H9 (cell line): ENCODE results near the gene FGFR1OP2. TPM values are rescaled to one million over a fixed set of nuclear protein-coding genes. Genes with fewer than 3 reads are reported as not detected.

ENCODE experiments used
- DNase-seq: peaks from one replicate; pipeline ENCODE4 v3.0.0-alpha.2; 2017
- H2AFZ ChIP-seq: one replicate; pipeline ENCODE4 v1.6.1; 2013; ENCODE audit warnings: mild to moderate bottlenecking, low read length, control low read depth, moderate library complexity
- H2AK5ac ChIP-seq: 2 replicates; pipeline ENCODE4 v1.6.1; 2013; ENCODE audit warnings: low read length, control low read depth, mixed read lengths; ENCODE audit not compliant: insufficient read length
- H2BK120ac ChIP-seq: one replicate; pipeline ENCODE4 v1.6.1; 2013; ENCODE audit warnings: low read depth, mild to moderate bottlenecking, low read length, control low read depth, inconsistent platforms; ENCODE audit not compliant: poor library complexity, severe bottlenecking
- H2BK12ac ChIP-seq: 2 replicates; pipeline ENCODE4 v1.6.1; 2013; ENCODE audit warnings: low read length, control low read depth, mixed read lengths, low read depth; ENCODE audit not compliant: insufficient read length
- H2BK15ac ChIP-seq: 2 replicates; pipeline ENCODE4 v1.6.1; 2013; ENCODE audit warnings: low read depth, low read length, control low read depth
- H2BK20ac ChIP-seq: one replicate; pipeline ENCODE4 v1.6.1; 2013; ENCODE audit warnings: low read depth, mild to moderate bottlenecking, low read length, control low read depth, inconsistent platforms; ENCODE audit not compliant: poor library complexity, severe bottlenecking
- H2BK5ac ChIP-seq: 2 replicates; pipeline ENCODE4 v1.6.1; 2013; ENCODE audit warnings: low read length, control low read depth, mixed read lengths; ENCODE audit not compliant: insufficient read length
- H3K14ac ChIP-seq: 2 replicates; pipeline ENCODE4 v1.6.1; 2013; ENCODE audit warnings: low read length, control low read depth; ENCODE audit not compliant: insufficient read depth
- H3K18ac ChIP-seq: 2 replicates; pipeline ENCODE4 v1.6.1; 2013; ENCODE audit warnings: low read depth, mild to moderate bottlenecking, mixed read lengths, low read length, control low read depth; ENCODE audit not compliant: insufficient read length
- H3K23ac ChIP-seq: 2 replicates; pipeline ENCODE4 v1.6.1; 2013; ENCODE audit warnings: low read length, control low read depth, mixed read lengths, low read depth; ENCODE audit not compliant: insufficient read length
- H3K23me2 ChIP-seq: 2 replicates; pipeline ENCODE4 v1.6.1; 2013; ENCODE audit warnings: low read depth, mild to moderate bottlenecking, mixed read lengths, low read length, control low read depth; ENCODE audit not compliant: insufficient read length, poor library complexity, severe bottlenecking
- H3K27ac ChIP-seq: 2 replicates; pipeline ENCODE4 v1.5.1; 2013; ENCODE audit warnings: low read length, control low read depth, mixed read lengths, low read depth; ENCODE audit not compliant: insufficient read length
- H3K27me3 ChIP-seq: 2 replicates; pipeline ENCODE4 v1.6.1; 2013; ENCODE audit warnings: low read length, control low read depth, inconsistent platforms; ENCODE audit not compliant: insufficient read depth
- H3K4ac ChIP-seq: 2 replicates; pipeline ENCODE4 v1.6.1; 2013; ENCODE audit warnings: low read depth, mild to moderate bottlenecking, control low read depth, inconsistent platforms, low read length, moderate library complexity
- H3K4me1 ChIP-seq: 2 replicates; pipeline ENCODE4 v1.6.1; 2013; ENCODE audit warnings: low read length, control low read depth, inconsistent platforms; ENCODE audit not compliant: insufficient read depth
- H3K4me2 ChIP-seq: 2 replicates; pipeline ENCODE4 v1.6.1; 2013; ENCODE audit warnings: low read length, control low read depth, mixed read lengths; ENCODE audit not compliant: insufficient read length, insufficient read depth
- H3K56ac ChIP-seq: 2 replicates; pipeline ENCODE4 v1.6.1; 2013; ENCODE audit warnings: low read depth, mild to moderate bottlenecking, mixed read lengths, low read length, control low read depth; ENCODE audit not compliant: insufficient read length
- H3K79me1 ChIP-seq: 2 replicates; pipeline ENCODE4 v1.6.1; 2013; ENCODE audit warnings: low read depth, mild to moderate bottlenecking, moderate library complexity, low read length, control low read depth, inconsistent platforms; ENCODE audit not compliant: insufficient read depth, poor library complexity, severe bottlenecking
- H3K79me2 ChIP-seq: 2 replicates; pipeline ENCODE4 v1.6.1; 2013; ENCODE audit warnings: low read length, control low read depth, inconsistent platforms; ENCODE audit not compliant: insufficient read depth
- H3K9ac ChIP-seq: 2 replicates; pipeline ENCODE4 v1.6.1; 2013; ENCODE audit warnings: low read length, control low read depth, mixed read lengths; ENCODE audit not compliant: insufficient read length; ENCODE audit errors: extremely low read depth
- H3K9me3 ChIP-seq: one replicate; pipeline ENCODE4 v1.6.1; 2013; ENCODE audit warnings: low read depth, low read length, inconsistent platforms; ENCODE audit not compliant: control insufficient read depth
- H3T11ph ChIP-seq: one replicate; pipeline ENCODE4 v1.6.1; 2013; ENCODE audit warnings: mild to moderate bottlenecking, low read length, control low read depth, inconsistent platforms
- H4K20me1 ChIP-seq: one replicate; pipeline ENCODE4 v1.6.1; 2013; ENCODE audit not compliant: control insufficient read depth, insufficient read length, insufficient read depth
- H4K5ac ChIP-seq: 2 replicates; pipeline ENCODE4 v1.6.1; 2013; ENCODE audit warnings: low read depth, mild to moderate bottlenecking, mixed read lengths, low read length, control low read depth; ENCODE audit not compliant: insufficient read length
- H4K8ac ChIP-seq: replicated peaks from 2 replicates; pipeline ENCODE4 v1.6.1; 2013; ENCODE audit warnings: low read length, control low read depth, mixed read lengths, low read depth; ENCODE audit not compliant: insufficient read length
- H4K91ac ChIP-seq: 2 replicates; pipeline ENCODE4 v1.6.1; 2013; ENCODE audit warnings: low read depth, mild to moderate bottlenecking, moderate library complexity, mixed read lengths, low read length, control low read depth; ENCODE audit not compliant: insufficient read length
- H3K27ac Mint-ChIP-seq, 3 experiments: 2 replicates in 2 of 3; 3 replicates in 1 of 3; pipeline ENCODE4 v1.8.0; 2020 to 2021; ENCODE audit warnings: mixed read lengths in 3 of 3, mild to moderate bottlenecking in 1 of 3, moderate library complexity in 1 of 3
- H3K27me3 Mint-ChIP-seq: 2 replicates; pipeline ENCODE4 v1.8.0; 2021; ENCODE audit warnings: low read depth, mild to moderate bottlenecking, moderate library complexity, mixed read lengths
- H3K36me3 Mint-ChIP-seq, 3 experiments: 2 replicates in 2 of 3; 3 replicates in 1 of 3; pipeline ENCODE4 v1.8.0; 2020 to 2021; ENCODE audit warnings: low read depth in 3 of 3, mixed read lengths in 3 of 3; ENCODE audit not compliant: insufficient read depth in 1 of 3
- H3K4me1 Mint-ChIP-seq, 2 experiments: 2 replicates each; pipeline ENCODE4 v1.8.0; 2020; ENCODE audit warnings: mixed read lengths in 2 of 2
- H3K4me3 Mint-ChIP-seq, 2 experiments: 2 replicates in 1 of 2; 3 replicates in 1 of 2; pipeline ENCODE4 v1.8.0; 2020 to 2021; ENCODE audit warnings: mild to moderate bottlenecking in 2 of 2, mixed read lengths in 2 of 2, moderate library complexity in 1 of 2
- H3K9me3 Mint-ChIP-seq, 2 experiments: 2 replicates in 1 of 2; 3 replicates in 1 of 2; pipeline ENCODE4 v1.8.0; 2020; ENCODE audit warnings: mild to moderate bottlenecking in 2 of 2, mixed read lengths in 2 of 2, moderate library complexity in 1 of 2
- WGBS: extraction: QIAGEN DNeasy Blood & Tissue Kit; methylation state at CpG from one replicate; pipeline ENCODE4 v1.1.7; 2013; ENCODE audit warnings: missing lambda C conversion rate, low lambda C conversion rate, mixed read lengths; ENCODE audit not compliant: insufficient read length; ENCODE audit errors: extremely low coverage; 5-methylcytosine and 5-hydroxymethylcytosine counted together
- total RNA-seq: library from RNA; stranded (reverse); gene quantifications from 2 replicates; pipeline ENCODE4 v1.2.1, GENCODE V29; 2021
- TF ChIP-seq, protein P1 (sequence below): fragments of 200-600 bp; sonication (generic); conservative IDR thresholded peaks from 3 replicates; pipeline ENCODE4 v1.8.0; 2021; ENCODE audit warnings: antibody characterized with exemption, mild to moderate bottlenecking

The FGFR1OP2 gene
- total RNA-seq, 1 experiment from 2014 or later = 30.0 TPM

DNA sequence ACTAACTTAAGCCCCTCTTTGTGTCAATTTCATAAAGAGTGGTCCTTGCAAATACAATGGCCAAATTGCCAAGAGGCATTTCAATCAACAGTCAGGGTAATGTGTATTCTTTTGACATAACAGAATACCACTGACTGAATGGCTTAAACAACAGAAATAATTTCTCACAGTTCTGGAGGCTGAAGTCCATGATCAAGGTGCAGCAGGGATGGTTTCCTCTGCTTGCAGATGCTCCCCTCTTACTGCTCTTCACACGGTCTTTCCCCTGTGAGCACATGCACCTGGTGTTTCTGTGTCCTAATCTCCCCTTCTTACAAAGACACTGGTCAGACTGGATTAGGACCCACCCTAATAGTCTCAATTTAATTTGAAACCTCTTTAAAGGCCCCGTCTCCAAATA lies 31.9 kb downstream of the FGFR1OP2 start:
- no peak overlapping the region for H3K4me2 ChIP-seq
- H3K27me3 ChIP-seq = no peaks in the 10 kb centered on the region
- DNase-seq = no peak
- H2BK20ac ChIP-seq = no peak overlapping the region
- H4K20me1 ChIP-seq = no peaks in the 10 kb centered on the region
- no peak overlapping the region for H2AFZ ChIP-seq
- H3K23ac ChIP-seq = no peak overlapping the region
- H2BK5ac ChIP-seq = no peak overlapping the region
- H3K4me1 Mint-ChIP-seq = no peaks in the 10 kb centered on the region
- H3K27ac Mint-ChIP-seq = peak overlapping the region in 2 of 3 experiments; percentile 55 to 56; a peak in 1 of 7 replicates
- H3K23me2 ChIP-seq = no peaks in the 10 kb centered on the region
- TF ChIP-seq, protein P1, sequence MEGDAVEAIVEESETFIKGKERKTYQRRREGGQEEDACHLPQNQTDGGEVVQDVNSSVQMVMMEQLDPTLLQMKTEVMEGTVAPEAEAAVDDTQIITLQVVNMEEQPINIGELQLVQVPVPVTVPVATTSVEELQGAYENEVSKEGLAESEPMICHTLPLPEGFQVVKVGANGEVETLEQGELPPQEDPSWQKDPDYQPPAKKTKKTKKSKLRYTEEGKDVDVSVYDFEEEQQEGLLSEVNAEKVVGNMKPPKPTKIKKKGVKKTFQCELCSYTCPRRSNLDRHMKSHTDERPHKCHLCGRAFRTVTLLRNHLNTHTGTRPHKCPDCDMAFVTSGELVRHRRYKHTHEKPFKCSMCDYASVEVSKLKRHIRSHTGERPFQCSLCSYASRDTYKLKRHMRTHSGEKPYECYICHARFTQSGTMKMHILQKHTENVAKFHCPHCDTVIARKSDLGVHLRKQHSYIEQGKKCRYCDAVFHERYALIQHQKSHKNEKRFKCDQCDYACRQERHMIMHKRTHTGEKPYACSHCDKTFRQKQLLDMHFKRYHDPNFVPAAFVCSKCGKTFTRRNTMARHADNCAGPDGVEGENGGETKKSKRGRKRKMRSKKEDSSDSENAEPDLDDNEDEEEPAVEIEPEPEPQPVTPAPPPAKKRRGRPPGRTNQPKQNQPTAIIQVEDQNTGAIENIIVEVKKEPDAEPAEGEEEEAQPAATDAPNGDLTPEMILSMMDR = no peak
- no peaks in the 10 kb centered on the region for H3K79me1 ChIP-seq
- H4K8ac ChIP-seq = no peak overlapping the region
- H3K56ac ChIP-seq = no peak overlapping the region
- H4K91ac ChIP-seq = no peak overlapping the region
- peaks cover 2 to 38% (median 21%) of the 10 kb centered on the region in 3 experiments; a peak in 5 of 7 replicates for H3K36me3 Mint-ChIP-seq
- no peak overlapping the region for H2BK12ac ChIP-seq
- no peak overlapping the region for H3K18ac ChIP-seq
- H3K9ac ChIP-seq = no peak overlapping the region
- H3K4me1 ChIP-seq = no peaks in the 10 kb centered on the region
- no peak overlapping the region for H3K4ac ChIP-seq
- no peak overlapping the region for H4K5ac ChIP-seq
- no peak overlapping the region for H2BK15ac ChIP-seq
- H3K27ac ChIP-seq = no peak overlapping the region
- H3K14ac ChIP-seq = no peak overlapping the region
- no peaks in the 10 kb centered on the region for H3K79me2 ChIP-seq
- no peak overlapping the region for H2BK120ac ChIP-seq
- no peak overlapping the region for H2AK5ac ChIP-seq
- no peaks in the 10 kb centered on the region for H3K27me3 Mint-ChIP-seq
- H3K9me3 Mint-ChIP-seq = no peaks in the 10 kb centered on the region
- H3T11ph ChIP-seq = no peak overlapping the region
- H3K9me3 ChIP-seq = no peaks in the 10 kb centered on the region
- no CpG with 5 or more reads among the region's 2 CpGs for WGBS
- H3K4me3 Mint-ChIP-seq = no peak overlapping the region
